ENCODE results near the gene B9D1.

DNA sequence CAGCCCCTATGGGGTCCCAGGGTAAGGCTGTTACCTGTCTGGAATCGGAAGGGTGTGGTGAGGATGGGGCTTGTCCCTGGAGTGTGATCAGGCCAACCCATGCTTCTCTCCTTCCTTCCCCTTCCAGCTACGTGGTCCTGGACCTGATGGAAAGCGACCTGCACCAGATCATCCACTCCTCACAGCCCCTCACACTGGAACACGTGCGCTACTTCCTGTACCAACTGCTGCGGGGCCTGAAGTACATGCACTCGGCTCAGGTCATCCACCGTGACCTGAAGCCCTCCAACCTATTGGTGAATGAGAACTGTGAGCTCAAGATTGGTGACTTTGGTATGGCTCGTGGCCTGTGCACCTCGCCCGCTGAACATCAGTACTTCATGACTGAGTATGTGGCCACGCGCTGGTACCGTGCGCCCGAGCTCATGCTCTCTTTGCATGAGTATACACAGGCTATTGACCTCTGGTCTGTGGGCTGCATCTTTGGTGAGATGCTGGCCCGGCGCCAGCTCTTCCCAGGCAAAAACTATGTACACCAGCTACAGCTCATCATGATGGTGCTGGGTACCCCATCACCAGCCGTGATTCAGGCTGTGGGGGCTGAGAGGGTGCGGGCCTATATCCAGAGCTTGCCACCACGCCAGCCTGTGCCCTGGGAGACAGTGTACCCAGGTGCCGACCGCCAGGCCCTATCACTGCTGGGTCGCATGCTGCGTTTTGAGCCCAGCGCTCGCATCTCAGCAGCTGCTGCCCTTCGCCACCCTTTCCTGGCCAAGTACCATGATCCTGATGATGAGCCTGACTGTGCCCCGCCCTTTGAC lies 18.2 kb upstream of the B9D1 start:
- TF ChIP-seq, protein P1, sequence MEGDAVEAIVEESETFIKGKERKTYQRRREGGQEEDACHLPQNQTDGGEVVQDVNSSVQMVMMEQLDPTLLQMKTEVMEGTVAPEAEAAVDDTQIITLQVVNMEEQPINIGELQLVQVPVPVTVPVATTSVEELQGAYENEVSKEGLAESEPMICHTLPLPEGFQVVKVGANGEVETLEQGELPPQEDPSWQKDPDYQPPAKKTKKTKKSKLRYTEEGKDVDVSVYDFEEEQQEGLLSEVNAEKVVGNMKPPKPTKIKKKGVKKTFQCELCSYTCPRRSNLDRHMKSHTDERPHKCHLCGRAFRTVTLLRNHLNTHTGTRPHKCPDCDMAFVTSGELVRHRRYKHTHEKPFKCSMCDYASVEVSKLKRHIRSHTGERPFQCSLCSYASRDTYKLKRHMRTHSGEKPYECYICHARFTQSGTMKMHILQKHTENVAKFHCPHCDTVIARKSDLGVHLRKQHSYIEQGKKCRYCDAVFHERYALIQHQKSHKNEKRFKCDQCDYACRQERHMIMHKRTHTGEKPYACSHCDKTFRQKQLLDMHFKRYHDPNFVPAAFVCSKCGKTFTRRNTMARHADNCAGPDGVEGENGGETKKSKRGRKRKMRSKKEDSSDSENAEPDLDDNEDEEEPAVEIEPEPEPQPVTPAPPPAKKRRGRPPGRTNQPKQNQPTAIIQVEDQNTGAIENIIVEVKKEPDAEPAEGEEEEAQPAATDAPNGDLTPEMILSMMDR (IDR thresholded peaks at IDR 0.05; ENCODE audit: insufficient read depth, low read length, poor library complexity, severe bottlenecking) = no peak
- no peak for TF ChIP-seq EZH2phosphoT487 (conservative IDR thresholded peaks at IDR 0.05; ENCODE audit: low read length)

All from SU-DHL-6 (cell line).